Hematopoietic multipotent progenitor cell treated with erythropoietin and hydrocortisone succinate and interleukin-3 and kit ligand, for 17 days (in vitro differentiated cells): Measurements from ENCODE around the gene AKR1A1.
"Not testable (repeated sequence)": the region's sequence is repeated elsewhere in the genome, so short reads cannot be mapped to it uniquely, and the experiment has no call there.

ENCODE experiments used
- DNase-seq: peaks from one replicate; pipeline ENCODE4 v3.0.0-alpha.2; 2015; ENCODE audit warnings: low spot score

Gene AKR1A1

DNA sequence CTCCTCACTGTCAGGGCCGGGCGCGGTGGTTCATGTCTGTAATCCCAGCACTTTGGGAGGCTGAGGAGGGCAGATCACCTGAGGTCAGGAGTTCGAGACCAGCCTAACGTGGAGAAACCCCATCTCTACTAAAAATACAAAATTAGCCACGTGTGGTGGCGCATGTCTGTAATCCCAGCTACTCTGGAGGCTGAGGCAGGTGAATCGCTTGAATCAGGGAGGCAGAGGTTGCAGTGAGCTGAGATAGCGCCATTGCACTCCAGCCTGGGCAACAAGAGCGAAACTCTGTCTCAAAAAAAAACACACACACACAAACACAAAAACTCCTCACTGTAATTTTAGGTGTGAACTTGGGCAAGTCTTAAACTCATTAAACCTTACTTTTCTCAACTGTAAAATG is 26.7 kb upstream of the AKR1A1 start:
- DNase-seq = not testable (repeated sequence)

DNA sequence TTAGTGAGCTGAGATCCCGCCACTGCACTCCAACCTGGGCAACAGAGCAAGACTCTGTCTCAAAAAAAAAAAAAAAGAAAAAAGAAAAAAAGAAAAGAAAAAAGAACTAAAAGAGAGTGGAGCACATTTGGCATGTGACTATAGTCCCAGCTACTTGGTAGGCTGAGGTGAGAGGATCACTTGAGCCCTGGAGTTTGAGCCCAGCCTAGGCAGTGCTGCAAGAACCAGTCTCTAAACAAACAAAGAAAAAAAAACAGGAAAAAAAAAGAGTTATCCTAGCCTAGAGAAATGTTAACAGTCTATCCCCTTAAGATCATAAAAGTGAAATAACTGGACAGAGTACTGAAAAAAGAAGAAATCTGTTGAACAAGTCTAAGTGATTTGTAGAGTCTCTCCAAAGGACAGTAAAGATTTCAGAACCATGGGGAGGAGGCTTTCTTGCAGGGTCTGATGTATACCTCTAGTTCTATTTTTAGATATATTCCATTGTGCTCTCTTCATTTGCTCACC is 24.4 kb upstream of the AKR1A1 start:
- no peak for DNase-seq

GRCh38 chr1:45530632-45531135 is 19.9 kb upstream of the AKR1A1 start:
- DNase-seq = no peak

DNA sequence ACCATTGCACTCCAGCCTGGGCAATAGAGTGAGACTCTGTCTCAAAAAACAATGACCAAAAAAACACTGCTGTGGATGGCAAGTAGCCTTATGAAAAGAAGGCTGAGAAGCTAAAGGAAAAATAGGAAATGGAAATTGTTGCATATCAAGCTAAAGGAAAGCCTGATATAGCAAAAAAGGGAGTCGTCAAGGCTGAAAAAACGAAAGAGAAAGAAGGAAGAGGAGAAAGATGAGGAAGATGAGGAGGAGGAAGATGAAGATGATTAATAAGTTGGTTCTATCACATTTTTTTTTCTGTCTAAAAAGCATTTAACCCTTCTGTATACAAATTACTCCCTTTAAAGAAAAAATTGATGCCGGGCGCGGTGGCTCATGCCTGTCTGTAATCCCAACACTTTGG is 18.8 kb upstream of the AKR1A1 start:
- no peak for DNase-seq

- no peak for DNase-seq
These were observed 14.4 kb upstream of the AKR1A1 start for GRCh38 chr1:45535988-45536766.

GRCh38 chr1:45536886-45537285 is 13.7 kb upstream of the AKR1A1 start:
- DNase-seq = no peak

DNA sequence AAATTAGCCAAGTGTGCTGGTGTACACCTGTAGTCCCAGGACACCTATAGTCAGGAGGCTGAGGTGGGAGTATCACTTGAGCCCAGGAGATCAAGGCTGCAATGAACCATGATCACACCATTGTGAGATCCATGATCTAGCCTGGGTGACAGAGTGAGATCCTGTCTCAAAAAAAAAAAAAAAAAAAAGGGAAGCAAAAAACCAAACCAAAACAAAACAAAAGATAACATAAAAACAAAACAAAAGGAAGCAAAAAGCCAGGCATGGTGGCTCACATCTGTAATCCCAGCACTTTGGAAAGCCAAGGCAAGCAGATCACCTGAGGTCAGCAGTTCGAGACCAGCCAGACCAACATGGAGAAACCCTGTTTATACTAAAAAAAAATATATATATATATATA is 9.4 kb upstream of the AKR1A1 start:
- no peak for DNase-seq

DNA sequence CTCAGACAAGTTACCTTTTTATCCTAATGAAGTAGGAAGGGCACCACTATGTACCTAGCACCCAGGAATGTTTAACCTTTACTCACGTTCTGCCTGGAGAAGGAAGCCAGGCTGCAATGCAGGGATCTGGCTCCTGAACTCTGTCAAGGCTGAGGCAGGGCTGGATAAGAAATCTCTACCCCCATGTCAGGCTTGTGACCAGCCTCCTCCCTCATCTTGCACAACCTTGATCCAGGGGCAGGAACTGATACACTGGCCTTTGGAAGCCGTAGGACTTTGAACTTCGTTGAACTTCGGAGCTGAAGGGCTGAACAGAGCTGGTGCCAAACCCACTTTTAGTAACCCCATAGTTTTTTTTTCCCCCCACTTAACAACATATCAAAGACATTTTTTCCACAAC is 8.0 kb upstream of the AKR1A1 start:
- no peak for DNase-seq

DNA sequence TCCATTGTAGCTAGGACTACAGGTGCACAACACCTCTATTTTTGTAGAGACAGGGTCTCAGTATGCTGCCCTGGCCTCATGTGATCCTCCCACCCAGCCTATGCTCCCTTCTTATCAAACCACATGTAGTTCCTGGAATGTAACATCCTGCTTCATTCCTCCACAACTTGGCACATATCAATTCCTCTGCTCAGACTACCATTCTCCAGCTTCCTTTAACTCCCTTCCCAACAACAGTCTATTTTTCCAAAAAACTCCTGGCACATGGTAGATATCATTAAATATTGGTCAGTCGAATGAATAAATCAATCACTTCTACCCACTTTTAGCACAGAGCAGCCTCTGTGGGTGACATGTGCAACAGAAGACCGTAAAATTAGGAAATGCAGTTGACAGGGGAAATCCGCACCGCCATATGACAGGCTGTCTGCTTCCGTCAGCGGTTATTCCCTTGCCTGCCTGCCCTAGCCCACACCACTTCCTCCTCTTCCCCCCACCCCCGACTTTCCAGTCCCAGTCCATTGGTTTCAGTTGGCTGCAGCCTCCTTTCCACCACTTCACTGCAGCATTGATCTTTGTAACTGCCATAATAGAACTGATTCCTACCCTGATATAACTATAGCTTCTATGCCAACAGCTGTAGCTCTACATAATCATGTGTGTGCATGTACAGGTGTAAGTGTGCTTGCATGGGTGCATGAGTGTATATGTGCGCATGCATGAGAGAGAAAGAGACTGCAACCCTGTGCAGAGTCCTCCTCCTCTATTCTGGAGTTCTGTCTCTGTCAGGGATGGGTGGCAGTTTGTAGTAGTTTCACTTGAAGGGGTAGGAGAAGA is 6.8 kb upstream of the AKR1A1 start:
- DNase-seq = no peak

GRCh38 chr1:45544530-45544929 is 6.1 kb upstream of the AKR1A1 start:
- no peak for DNase-seq

GRCh38 chr1:45545019-45545493 is 5.6 kb upstream of the AKR1A1 start:
- DNase-seq = no peak

GRCh38 chr1:45545553-45546310 is 4.9 kb upstream of the AKR1A1 start:
- DNase-seq = no peak

DNA sequence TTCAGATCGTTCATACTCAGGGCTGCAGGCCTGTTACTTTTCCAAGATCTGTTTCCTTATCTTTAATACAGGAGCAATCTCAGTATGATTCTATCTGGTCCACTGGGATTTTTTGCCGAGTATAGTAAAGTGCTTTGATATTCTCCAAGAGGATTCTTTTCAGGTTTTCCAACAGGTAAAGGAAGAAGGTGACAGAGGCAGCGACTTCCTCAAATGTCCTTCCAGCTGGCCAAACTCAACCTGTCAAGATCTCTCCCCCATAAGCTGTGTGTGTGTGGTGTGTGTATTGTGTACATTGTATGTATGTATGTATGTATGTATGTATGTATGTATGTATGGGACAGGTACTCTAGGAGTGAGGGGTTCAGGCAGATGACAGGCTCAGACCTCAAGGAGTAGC is 1.1 kb downstream of the AKR1A1 start:
- no peak for DNase-seq

- DNase-seq = no peak
These were observed 1.7 kb downstream of the AKR1A1 start for GRCh38 chr1:45552331-45552730.

- no peak for DNase-seq
These were observed 3.6 kb downstream of the AKR1A1 start for GRCh38 chr1:45554198-45554597.

DNA sequence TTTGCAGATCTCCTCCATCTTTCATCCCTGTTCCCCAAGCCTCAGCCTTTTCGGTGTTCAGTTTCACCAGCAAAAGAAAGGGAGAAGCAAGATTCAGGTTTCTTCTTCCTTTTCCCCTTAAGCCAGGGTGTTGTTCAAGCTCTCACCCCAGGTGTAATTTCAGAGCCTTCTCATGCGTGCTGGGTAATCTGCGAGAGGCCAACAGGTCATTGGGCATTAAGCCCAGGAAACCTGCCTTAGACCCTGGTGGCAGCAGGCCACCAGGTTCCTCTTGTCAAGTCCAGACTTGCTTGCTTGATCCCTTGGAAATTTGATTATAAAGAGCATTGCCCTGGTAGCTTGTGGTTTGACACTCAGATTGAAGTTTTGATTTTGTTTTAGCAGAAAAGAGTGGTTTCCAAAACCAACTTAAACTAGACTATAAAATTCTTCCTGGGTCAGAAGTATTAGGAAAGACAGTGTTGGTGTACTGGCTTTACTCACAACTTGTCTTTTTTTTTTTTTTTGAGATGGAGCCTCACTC is 6.9 kb downstream of the AKR1A1 start:
- DNase-seq = no peak

GRCh38 chr1:45563843-45564242 is 13.2 kb downstream of the AKR1A1 start:
- no peak for DNase-seq

DNA sequence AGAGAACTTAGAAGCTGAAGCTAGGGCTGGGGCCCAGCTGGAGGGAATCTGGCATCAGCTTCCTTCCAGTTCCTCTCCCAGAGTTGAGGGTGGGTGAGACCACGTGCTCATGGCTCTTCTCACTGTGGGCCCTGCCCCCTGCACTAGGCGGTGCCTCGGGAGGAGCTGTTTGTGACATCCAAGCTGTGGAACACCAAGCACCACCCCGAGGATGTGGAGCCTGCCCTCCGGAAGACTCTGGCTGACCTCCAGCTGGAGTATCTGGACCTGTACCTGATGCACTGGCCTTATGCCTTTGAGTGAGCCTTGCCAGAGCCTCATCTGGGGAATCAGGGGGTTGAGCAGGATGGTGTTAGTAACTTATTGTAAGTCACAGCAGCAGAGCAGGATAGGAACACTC is 16.1 kb downstream of the AKR1A1 start:
- DNase-seq = no peak

DNA sequence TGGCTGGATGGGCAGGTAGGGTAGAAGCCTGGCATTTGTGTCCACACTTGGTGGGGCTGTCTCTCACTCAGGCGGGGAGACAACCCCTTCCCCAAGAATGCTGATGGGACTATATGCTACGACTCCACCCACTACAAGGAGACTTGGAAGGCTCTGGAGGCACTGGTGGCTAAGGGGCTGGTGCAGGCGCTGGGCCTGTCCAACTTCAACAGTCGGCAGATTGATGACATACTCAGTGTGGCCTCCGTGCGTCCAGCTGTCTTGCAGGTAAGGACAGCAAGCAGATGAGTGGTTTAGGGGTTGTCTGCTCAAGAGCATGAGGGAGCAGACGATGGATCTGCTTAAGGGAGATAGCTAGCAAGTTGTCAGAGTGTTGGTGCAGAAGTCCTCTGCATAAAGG is 17.3 kb downstream of the AKR1A1 start:
- no peak for DNase-seq

GRCh38 chr1:45568421-45568820 is 17.8 kb downstream of the AKR1A1 start:
- no peak for DNase-seq

- no peak for DNase-seq
These were observed 18.9 kb downstream of the AKR1A1 start for GRCh38 chr1:45569571-45569961.
